GM12872 (cell line): ENCODE data around the gene THEM4.

Experiments used
- CTCF ChIP-seq: IDR thresholded peaks from 3 replicates; pipeline ENCODE4 v1.5.1; 2011; ENCODE audit warnings: low read depth, mild to moderate bottlenecking, low read length, moderate library complexity; ENCODE audit not compliant: insufficient read depth

THEM4 gene

DNA sequence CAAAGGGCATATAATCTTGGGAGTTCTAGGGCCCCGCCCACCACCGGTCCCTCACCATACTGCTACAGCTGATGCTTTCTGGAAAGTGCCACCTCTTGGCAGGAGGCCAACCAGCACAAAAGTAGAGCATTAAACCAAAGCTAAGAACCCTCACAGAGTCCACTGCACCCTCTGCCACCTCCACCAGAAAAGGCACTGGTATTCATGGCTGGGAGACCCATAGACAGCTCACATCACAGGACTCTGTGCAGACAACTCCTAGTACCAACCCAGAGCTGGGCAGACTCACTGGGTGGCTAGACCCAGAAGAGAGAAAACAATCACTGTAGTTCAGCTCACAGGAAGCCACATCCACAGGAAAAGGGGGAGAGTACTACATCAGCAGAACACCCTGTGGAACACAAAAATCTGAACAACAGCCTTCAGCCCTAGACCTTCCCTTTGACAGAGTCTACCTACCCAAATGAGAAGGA is 10.8 kb downstream of the THEM4 start:
- no peak for TF ChIP-seq CTCF

DNA sequence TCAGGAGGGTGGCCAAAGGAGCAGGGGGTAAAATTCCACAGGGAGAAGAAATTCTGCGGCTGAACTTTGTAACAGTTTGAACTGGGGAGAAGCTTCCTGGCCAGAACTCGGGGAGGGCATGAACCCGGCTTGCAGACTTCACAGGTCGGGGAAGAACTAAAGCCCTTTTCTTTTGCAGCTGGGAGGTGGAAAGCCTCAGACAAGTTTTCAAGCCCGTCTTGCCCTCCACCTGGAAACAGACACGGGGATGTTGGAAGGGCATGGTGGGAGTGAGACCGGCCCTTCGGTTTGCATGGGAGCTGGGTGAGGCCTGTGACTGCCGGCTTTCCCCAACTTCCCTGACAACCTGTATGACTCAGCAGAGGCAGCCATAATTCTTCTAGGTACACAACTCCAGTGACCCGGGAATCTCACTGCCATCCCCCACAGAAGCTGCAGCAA is 11.3 kb downstream of the THEM4 start:
- TF ChIP-seq CTCF = no peak

- TF ChIP-seq CTCF = no peak
These were observed 16.0 kb downstream of the THEM4 start for GRCh38 chr1:151893176-151893924.

GRCh38 chr1:151892190-151892589 is 17.1 kb downstream of the THEM4 start:
- TF ChIP-seq CTCF = no peak

DNA sequence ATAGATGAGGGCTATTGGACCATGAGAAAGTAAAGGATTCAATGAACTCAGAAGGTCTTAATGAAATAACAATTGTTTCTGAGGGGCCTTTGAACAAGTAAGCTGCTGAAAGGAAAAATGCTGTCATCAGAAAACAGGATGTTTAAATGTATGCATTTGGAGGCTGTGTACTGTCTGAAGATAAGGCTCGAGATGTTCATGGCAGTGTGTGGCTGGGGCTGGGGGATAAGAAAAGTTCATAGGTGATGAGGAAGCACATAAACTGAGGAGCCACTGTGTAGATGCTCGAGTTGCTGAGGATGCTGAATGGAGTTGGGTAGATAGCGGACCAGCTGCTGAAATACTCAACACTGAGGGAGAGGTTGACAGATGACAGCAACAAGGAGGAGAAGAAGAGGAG is 17.8 kb downstream of the THEM4 start:
- TF ChIP-seq CTCF = no peak

GRCh38 chr1:151888972-151889570 is 20.2 kb downstream of the THEM4 start:
- TF ChIP-seq CTCF = peak; percentile 24; the same call in 1 of the 3 replicates

GRCh38 chr1:151887028-151887427 is 22.3 kb downstream of the THEM4 start:
- TF ChIP-seq CTCF = no peak
